Heart right ventricle (tissue), 16 donors: ENCODE measurements around the gene TBL1XR1. TPM values are rescaled to one million over a fixed set of nuclear protein-coding genes. Genes with fewer than 3 reads are reported as not detected.

Source experiments
- ATAC-seq, 8 donors: fragments of 200-7000 bp; cut with Tn5 transposase; one replicate each; pipeline ENCODE4 v1.9.1; 2020; ENCODE audit warnings: mild to moderate bottlenecking in 8 of 8, moderate library complexity in 8 of 8, moderate number of reproducible peaks in 1 of 8
- DNase-seq, 2 donors: peaks; one replicate each; pipeline ENCODE4 v3.0.0-alpha.2; 2020
- H3K27ac ChIP-seq, 10 donors: fragments of 200-600 bp; sonication (generic) in 2 of 10; one replicate each; pipeline versions ENCODE4 v1.5.0 to v1.8.0; 2020 to 2022; ENCODE audit warnings: mild to moderate bottlenecking in 3 of 10
- H3K27me3 ChIP-seq, 7 donors: fragments of 200-600 bp; one replicate each; pipeline ENCODE4 v1.8.0; 2021 to 2022; ENCODE audit warnings: mild to moderate bottlenecking in 2 of 7
- H3K36me3 ChIP-seq, 9 donors: fragments of 200-600 bp; sonication (generic) in 1 of 9; one replicate each; pipeline versions ENCODE4 v1.5.0 to v1.8.0; 2020 to 2022; ENCODE audit warnings: mild to moderate bottlenecking in 2 of 9
- H3K4me1 ChIP-seq, 9 donors: fragments of 200-600 bp; sonication (generic) in 1 of 9; one replicate each; pipeline versions ENCODE4 v1.5.0 to v1.8.0; 2020 to 2022; ENCODE audit warnings: mild to moderate bottlenecking in 4 of 9
- H3K4me3 ChIP-seq, 10 donors: fragments of 200-600 bp; sonication (generic) in 2 of 10; one replicate each; pipeline versions ENCODE4 v1.5.0 to v1.8.0; 2020 to 2022; ENCODE audit warnings: mild to moderate bottlenecking in 7 of 10, moderate library complexity in 2 of 10
- H3K9me3 ChIP-seq, 11 donors: fragments of 200-600 bp in 10 of 11; sonication (generic) in 2 of 11; one replicate each; pipeline versions ENCODE4 v1.5.0 to v1.8.0; 2013 to 2022; ENCODE audit warnings: mild to moderate bottlenecking in 2 of 11, control low read depth in 1 of 11, moderate library complexity in 1 of 11
- WGBS, 2 donors: extraction: QIAGEN DNeasy Blood & Tissue Kit; methylation state at CpG; one replicate each; pipeline ENCODE4 v1.1.7; 2013; ENCODE audit warnings: inconsistent platforms in 1 of 2; 5-methylcytosine and 5-hydroxymethylcytosine counted together
- intact Hi-C, 10 donors: fragments of 100-400 bp; cut with DNase I; formaldehyde crosslinking; loops; one replicate each; pipeline versions ENCODE4 v1.11.1 to v1.14.2; 2022
- polyA plus RNA-seq, 2 donors: library from polyadenylated mRNA; stranded (reverse); fragments of 200-250 nt; gene quantifications; one replicate each; pipeline ENCODE4 v1.2.3, GENCODE V29; 2013
- total RNA-seq, 10 donors: library from RNA; stranded (reverse); fragmentation: NEBNext Ultra II Directional in 3 of 10; extraction: Animal tissue kit (Norgen Biotek cat#: 25700) in 3 of 10; gene quantifications; one replicate each; pipeline versions ENCODE4 v1.2.1 to v1.2.4, GENCODE V29; 2021 to 2023
- TF ChIP-seq, protein P1 (sequence below), 9 donors: fragments of 200-600 bp; sonication (generic) in 2 of 9; IDR thresholded peaks; one replicate each; pipeline versions ENCODE4 v1.5.0 to v1.8.0; 2021 to 2022; ENCODE audit warnings: antibody characterized with exemption in 9 of 9, mild to moderate bottlenecking in 5 of 9, moderate library complexity in 1 of 9
- donor health status: Arrhythmogenic right ventricular cardiomyopathy.
- donor health status: ischemic (EF 13 %, LVEDD 7.1; RV severe dilation, severe dysfunction).
- donor health status: healthy with polysubstance abuse.
- donor health status: DM: no; HTN: yes; CAD: no.
- donor health status: DM: no; HTN: no; CAD: no.
- donor health status: ischemic (EF 25% LVEDD 6.9; RV normal size, moderate dysfunction).
- donor health status: ischemic (EF 25% LVEDD 5.7; RV mildly dilated, moderate dysfunction).
- donor health status: healthy.
- donor health status: DM: yes; HTN: yes; CAD: no.
- donor health status: Ischemic cardiomyopathy.
- donor health status: ischemic (EF 35%, LVEDD 5.7; RV mildly dilated, moderate dysfunction).
- donor health status: nonischemic (EF 11% LVEDD 7.7; RV severe dilation, severe dysfunction).
- donor health status: DM: yes; HTN: yes; CAD: no.
- donor health status: PGD.
- donor health status: ischemic (EF 29% LVEDD 5.4; RV normal size, mild dysfunction).
- donor health status: nonischemic (EF 23%, LVEDD 6.1; RV moderate dilation, normal function).

TBL1XR1 gene
- total and polyA plus RNA-seq, 12 donors: 25.7 to 184 (median 121) TPM

DNA sequence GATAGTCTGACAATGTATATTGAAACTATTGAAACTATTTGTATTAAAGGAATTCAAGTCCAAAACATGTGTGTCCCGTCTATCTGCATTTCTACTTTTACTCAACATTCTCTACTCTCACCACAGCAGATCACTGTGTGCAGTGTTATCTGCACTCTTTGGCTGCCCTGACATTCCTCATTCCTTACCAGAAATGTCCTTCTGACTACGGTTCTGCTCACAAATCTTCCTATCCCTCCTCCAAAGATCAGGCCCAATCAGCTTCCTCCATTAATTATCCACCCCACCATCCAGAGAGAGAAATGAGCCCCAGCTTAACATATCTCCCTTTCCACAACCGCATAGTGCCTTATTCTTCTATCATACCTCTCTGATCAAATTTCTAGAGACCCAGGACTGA lies 94.7 kb downstream of the TBL1XR1 start:
- H3K9me3 ChIP-seq: no peaks in the 10 kb centered on the region
- DNase-seq (no peak), ATAC-seq (peak in 7 of 8 donors; percentile 39 to 81 (median 63))
- no peak overlapping the region for H3K4me3 ChIP-seq
- H3K36me3 ChIP-seq: no peaks in the 10 kb centered on the region
- H3K27me3 ChIP-seq: no peaks in the 10 kb centered on the region
- WGBS, 2 donors: 29 to 31% methylated on average over 3 of the region's 3 CpGs
- TF ChIP-seq, protein P1, sequence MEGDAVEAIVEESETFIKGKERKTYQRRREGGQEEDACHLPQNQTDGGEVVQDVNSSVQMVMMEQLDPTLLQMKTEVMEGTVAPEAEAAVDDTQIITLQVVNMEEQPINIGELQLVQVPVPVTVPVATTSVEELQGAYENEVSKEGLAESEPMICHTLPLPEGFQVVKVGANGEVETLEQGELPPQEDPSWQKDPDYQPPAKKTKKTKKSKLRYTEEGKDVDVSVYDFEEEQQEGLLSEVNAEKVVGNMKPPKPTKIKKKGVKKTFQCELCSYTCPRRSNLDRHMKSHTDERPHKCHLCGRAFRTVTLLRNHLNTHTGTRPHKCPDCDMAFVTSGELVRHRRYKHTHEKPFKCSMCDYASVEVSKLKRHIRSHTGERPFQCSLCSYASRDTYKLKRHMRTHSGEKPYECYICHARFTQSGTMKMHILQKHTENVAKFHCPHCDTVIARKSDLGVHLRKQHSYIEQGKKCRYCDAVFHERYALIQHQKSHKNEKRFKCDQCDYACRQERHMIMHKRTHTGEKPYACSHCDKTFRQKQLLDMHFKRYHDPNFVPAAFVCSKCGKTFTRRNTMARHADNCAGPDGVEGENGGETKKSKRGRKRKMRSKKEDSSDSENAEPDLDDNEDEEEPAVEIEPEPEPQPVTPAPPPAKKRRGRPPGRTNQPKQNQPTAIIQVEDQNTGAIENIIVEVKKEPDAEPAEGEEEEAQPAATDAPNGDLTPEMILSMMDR (IDR thresholded peaks at IDR 0.05): no peak
- intact Hi-C loops: no loop called here
- peaks cover 0 to 84% (median 58%) of the 10 kb centered on the region in 9 donors for H3K4me1 ChIP-seq
- H3K27ac ChIP-seq: peak overlapping the region in 3 of 10 donors; percentile 0 to 13 (median 10)

DNA sequence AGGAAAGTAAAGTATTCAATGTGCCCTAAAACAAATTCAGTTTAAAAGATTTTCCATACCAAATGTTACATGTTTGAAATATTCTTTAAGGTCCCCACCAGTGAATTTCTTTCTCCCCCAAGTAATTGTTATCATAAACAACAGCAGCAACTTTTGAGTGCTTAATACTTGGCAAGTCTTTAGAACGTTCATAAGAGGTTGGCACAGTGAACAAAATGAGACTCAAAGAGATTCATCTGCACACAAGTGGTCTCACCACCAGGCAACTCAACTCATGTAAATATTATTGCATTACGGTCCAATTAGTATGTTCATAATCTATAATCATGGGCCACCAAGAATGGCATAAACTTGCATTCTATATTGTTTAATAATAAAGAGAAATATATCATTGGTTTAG lies 98.7 kb downstream of the TBL1XR1 start:
- H3K4me1 ChIP-seq: peaks cover 0 to 55% (median 32%) of the 10 kb centered on the region in 9 donors
- TF ChIP-seq, protein P1 (IDR thresholded peaks at IDR 0.05): no peak
- no peak overlapping the region for H3K4me3 ChIP-seq
- H3K27ac ChIP-seq: no peak overlapping the region
- intact Hi-C loops: no loop called here
- peaks cover 0 to 20% (median 0%) of the 10 kb centered on the region in 11 donors for H3K9me3 ChIP-seq
- no peaks in the 10 kb centered on the region for H3K27me3 ChIP-seq
- no peaks in the 10 kb centered on the region for H3K36me3 ChIP-seq
- DNase-seq (no peak), ATAC-seq (no peak)
- 22 to 32% methylated on average over 2 of the region's 2 CpGs for WGBS, 2 donors

DNA sequence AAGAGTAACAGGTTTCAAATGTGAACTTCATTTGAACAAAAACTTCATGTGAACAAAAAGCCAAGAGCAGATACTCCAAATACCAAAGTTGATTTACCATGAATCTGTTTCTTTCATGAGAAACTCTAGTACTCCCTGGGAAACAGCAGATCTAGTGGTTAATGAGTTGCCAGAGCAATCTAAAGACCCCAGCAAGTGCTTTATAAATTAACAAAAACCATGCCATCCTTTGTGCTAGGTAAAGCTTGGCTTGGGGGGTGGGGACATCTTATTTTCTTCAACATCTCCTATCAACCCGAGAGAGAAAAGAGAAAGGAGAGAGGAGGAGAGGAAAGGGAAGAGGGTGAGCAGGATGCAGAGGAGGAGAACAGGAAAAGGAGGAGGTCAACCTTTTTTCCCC lies 100.7 kb downstream of the TBL1XR1 start:
- TF ChIP-seq, protein P1 (IDR thresholded peaks at IDR 0.05): no peak
- Histone ChIP-seq H3K4me1 (peaks cover 0 to 36% (median 21%) of the 10 kb centered on the region in 9 donors), H3K36me3 (peaks cover 0 to 13% (median 0%) of the 10 kb centered on the region in 9 donors), H3K27ac (no peak overlapping the region), H3K27me3 (no peaks in the 10 kb centered on the region), H3K4me3 (no peak overlapping the region), H3K9me3 (peaks cover 0 to 39% (median 4%) of the 10 kb centered on the region in 11 donors)
- 50 to 52% methylated on average over 1 of the region's 1 CpG for WGBS, 2 donors
- DNase-seq: no peak
- intact Hi-C loops: no loop called here
- no peak for ATAC-seq

DNA sequence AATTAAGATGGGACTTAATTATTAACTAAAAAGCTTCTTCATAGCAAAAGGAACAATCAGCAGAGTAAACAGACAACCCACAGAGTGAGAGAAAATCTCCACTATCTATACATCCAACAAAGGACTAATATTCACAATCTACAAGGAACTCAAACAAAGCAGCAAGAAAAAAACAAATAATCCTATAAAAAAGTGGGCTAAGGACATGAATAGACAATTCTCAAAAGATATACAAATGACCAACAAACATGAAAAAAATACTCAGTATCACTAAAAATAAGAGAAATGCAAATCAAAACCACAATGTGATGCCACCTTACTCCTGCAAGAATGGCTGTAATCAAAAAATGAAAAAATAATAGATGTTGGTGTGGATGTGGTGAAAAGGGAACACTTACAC lies 103.3 kb downstream of the TBL1XR1 start:
- ATAC-seq: no peak
- H3K27me3 ChIP-seq: no peaks in the 10 kb centered on the region
- DNase-seq: no peak
- TF ChIP-seq, protein P1 (IDR thresholded peaks at IDR 0.05): no peak
- H3K9me3 ChIP-seq: peaks cover 0 to 41% (median 4%) of the 10 kb centered on the region in 11 donors
- H3K36me3 ChIP-seq: peaks cover 0 to 13% (median 0%) of the 10 kb centered on the region in 9 donors
- no peak overlapping the region for H3K4me3 ChIP-seq
- no peak overlapping the region for H3K27ac ChIP-seq
- intact Hi-C loops: no loop called here
- peaks cover 0 to 40% (median 31%) of the 10 kb centered on the region in 9 donors for H3K4me1 ChIP-seq
